ENCODE measurements around the gene ERC2.

The ERC2 gene

DNA sequence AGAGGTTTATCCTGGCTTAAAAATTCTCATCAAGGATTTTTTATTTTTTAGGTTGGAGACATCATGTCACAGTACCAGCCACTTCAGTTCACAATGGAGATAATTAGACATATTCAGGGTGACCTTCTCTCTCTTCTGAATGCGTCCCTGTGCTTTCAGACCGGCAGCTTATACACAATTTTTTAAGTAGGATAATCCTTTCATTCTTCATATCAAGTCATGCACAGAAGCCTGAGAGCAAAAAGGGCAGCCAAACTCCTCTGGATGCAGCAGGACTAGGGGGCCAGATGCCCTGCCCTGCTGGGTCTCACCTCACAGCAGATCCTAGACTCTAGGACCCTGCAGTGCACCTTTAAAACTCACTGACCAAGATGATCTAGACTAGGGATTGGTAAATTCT, 210.4 kb downstream of the ERC2 start:
- H3K4me1 ChIP-seq (ENCODE audit: control insufficient read depth, insufficient read depth, low read length) = no peaks in the 10 kb centered on the region
- H3K9me3 ChIP-seq (ENCODE audit: control insufficient read depth, insufficient read depth, low read depth, low read length) = no peaks in the 10 kb centered on the region
- no peaks in the 10 kb centered on the region for H3K36me3 ChIP-seq (ENCODE audit: control insufficient read depth in 2 of 2, insufficient read depth in 1 of 2, low read length in 2 of 2)
- ChIA-PET POLR2A (no interaction called here), CTCF (interaction anchor here (0.6 kb wide), 2 partner anchors 83 to 440 kb away, joined by 3 to 4 read pairs; no protein-coding TSS in a partner anchor)
- TF ChIP-seq ZNF777 (tag by site-specific recombination; IDR thresholded peaks at IDR 0.05; ENCODE audit: borderline replicate concordance) = no peak
- TF ChIP-seq ZBTB21 (tag by site-specific recombination; IDR thresholded peaks at IDR 0.05) = no peak
- TF ChIP-seq ZNF404 (tag by site-specific recombination; IDR thresholded peaks at IDR 0.05) = no peak
- H3K4me3 ChIP-seq (ENCODE audit: low read depth, low read length) = no peak overlapping the region
- no peak overlapping the region for H3K27ac ChIP-seq (ENCODE audit: extremely low read depth, low read depth, low read length)

DNA sequence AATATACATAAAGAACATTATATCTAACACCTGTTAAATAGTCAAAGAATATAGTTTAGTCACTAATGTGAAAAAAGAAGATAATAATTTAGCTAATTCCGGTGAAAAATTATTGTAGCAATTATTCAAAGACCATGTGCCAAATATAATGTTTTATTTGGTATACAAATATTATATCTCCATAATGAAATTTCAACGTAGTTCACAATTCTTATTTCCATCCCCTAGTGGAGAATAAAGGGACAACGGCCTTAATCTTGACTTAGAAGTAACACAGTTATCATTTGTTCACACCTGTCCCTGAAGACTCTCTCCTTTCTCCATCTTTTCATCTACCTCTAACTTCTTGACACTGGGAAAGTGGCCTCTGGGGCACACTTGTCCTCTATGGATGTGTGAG, 213.4 kb downstream of the ERC2 start:
- Histone ChIP-seq H3K36me3 (ENCODE audit: control insufficient read depth in 2 of 2, insufficient read depth in 1 of 2, low read length in 2 of 2) (no peaks in the 10 kb centered on the region), H3K4me1 (ENCODE audit: control insufficient read depth, insufficient read depth, low read length) (no peaks in the 10 kb centered on the region), H3K27ac (ENCODE audit: extremely low read depth, low read depth, low read length) (no peak overlapping the region), H3K9me3 (ENCODE audit: control insufficient read depth, insufficient read depth, low read depth, low read length) (no peaks in the 10 kb centered on the region), H3K4me3 (ENCODE audit: low read depth, low read length) (no peak overlapping the region)
- no peak for TF ChIP-seq ZNF138 (tag by site-specific recombination; IDR thresholded peaks at IDR 0.05; ENCODE audit: borderline replicate concordance)
- no peak for TF ChIP-seq ZNF24 (tag by site-specific recombination; IDR thresholded peaks at IDR 0.05)
- no peak for TF ChIP-seq ZNF701 (tag by site-specific recombination; IDR thresholded peaks at IDR 0.05)
- TF ChIP-seq SP2 (tag by site-specific recombination; IDR thresholded peaks at IDR 0.05) = no peak
- no peak for TF ChIP-seq ZNF146 (tag by site-specific recombination; IDR thresholded peaks at IDR 0.05)
- no peak for TF ChIP-seq ZNF223 (tag by site-specific recombination; IDR thresholded peaks at IDR 0.05)
- no peak for TF ChIP-seq ZNF394 (tag by site-specific recombination; IDR thresholded peaks at IDR 0.05; ENCODE audit: borderline replicate concordance)
- TF ChIP-seq, protein P1, sequence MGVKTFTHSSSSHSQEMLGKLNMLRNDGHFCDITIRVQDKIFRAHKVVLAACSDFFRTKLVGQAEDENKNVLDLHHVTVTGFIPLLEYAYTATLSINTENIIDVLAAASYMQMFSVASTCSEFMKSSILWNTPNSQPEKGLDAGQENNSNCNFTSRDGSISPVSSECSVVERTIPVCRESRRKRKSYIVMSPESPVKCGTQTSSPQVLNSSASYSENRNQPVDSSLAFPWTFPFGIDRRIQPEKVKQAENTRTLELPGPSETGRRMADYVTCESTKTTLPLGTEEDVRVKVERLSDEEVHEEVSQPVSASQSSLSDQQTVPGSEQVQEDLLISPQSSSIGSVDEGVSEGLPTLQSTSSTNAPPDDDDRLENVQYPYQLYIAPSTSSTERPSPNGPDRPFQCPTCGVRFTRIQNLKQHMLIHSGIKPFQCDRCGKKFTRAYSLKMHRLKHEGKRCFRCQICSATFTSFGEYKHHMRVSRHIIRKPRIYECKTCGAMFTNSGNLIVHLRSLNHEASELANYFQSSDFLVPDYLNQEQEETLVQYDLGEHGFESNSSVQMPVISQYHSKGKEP (tag by site-specific recombination; IDR thresholded peaks at IDR 0.05) = no peak
- no peak for TF ChIP-seq ZNF341 (tag by site-specific recombination; IDR thresholded peaks at IDR 0.05; ENCODE audit: low read depth)
- ChIA-PET CTCF (interaction anchor here (0.7 to 1.3 kb wide), 3 partner anchors 13 to 1408 kb away, joined by 3 to 4 read pairs (median 3); no protein-coding TSS in a partner anchor), POLR2A (no interaction called here)

DNA sequence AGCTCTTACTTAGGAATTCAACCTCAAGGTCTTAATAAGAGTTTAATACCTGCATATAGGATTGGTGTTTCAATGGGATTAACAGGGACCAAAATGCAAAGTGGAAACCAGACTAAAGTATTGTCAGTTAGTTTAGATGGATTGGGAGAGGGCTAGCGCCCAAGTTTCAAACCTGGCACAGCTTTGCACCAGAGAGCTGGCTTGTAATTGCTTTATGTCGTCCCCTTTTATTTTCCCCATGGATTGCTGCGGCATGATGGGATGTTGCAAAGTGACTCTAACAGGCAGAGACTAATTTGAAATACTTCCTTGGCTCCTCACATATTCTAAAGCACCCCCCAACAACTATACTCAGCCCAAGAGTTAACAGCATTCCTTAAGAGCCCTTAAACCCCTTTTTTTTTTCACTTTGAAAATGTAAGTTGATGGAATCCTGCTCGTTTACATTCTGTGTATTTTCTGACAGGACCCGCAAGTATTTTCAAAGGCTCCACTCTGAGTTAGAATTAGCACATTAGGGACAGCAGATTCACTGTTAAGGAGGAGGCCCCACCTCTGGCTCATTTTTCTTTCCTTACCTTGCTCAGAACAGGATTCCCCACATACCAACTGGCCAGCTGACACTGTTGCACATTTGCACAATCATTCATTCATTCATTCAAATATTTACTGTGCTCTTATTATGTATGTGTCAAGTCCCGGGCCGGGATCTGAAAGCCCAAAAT, 214.2 kb downstream of the ERC2 start:
- CTCF ChIA-PET = interaction anchor here (0.7 to 3.7 kb wide), 5 partner anchors 12 to 1407 kb away, joined by 3 to 18 read pairs (median 3); no protein-coding TSS in a partner anchor
- TF ChIP-seq ZNF660 (tag by site-specific recombination; IDR thresholded peaks at IDR 0.05) (no peak), ZBTB7A (tag by site-specific recombination; IDR thresholded peaks at IDR 0.05; ENCODE audit: low read depth) (no peak), TCF7L2 (IDR thresholded peaks at IDR 0.05; ENCODE audit: borderline replicate concordance, low read depth, low read length) (no peak), ZNF132 (tag by site-specific recombination; IDR thresholded peaks at IDR 0.05; ENCODE audit: borderline replicate concordance) (no peak), ZNF211 (tag by site-specific recombination; IDR thresholded peaks at IDR 0.05; ENCODE audit: low read depth) (no peak), ZNF416 (tag by site-specific recombination; IDR thresholded peaks at IDR 0.05) (no peak)
- TF ChIP-seq, protein P2, sequence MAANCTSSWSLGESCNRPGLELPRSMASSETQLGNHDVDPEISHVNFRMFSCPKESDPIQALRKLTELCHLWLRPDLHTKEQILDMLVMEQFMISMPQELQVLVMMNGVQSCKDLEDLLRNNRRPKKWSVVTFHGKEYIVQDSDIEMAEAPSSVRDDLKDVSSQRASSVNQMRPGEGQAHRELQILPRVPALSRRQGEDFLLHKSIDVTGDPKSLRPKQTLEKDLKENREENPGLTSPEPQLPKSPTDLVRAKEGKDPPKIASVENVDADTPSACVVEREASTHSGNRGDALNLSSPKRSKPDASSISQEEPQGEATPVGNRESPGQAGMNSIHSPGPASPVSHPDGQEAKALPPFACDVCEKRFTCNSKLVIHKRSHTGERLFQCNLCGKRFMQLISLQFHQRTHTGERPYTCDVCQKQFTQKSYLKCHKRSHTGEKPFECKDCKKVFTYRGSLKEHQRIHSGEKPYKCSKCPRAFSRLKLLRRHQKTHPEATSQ (tag by site-specific recombination; IDR thresholded peaks at IDR 0.05) = no peak
- TF ChIP-seq, protein P3, sequence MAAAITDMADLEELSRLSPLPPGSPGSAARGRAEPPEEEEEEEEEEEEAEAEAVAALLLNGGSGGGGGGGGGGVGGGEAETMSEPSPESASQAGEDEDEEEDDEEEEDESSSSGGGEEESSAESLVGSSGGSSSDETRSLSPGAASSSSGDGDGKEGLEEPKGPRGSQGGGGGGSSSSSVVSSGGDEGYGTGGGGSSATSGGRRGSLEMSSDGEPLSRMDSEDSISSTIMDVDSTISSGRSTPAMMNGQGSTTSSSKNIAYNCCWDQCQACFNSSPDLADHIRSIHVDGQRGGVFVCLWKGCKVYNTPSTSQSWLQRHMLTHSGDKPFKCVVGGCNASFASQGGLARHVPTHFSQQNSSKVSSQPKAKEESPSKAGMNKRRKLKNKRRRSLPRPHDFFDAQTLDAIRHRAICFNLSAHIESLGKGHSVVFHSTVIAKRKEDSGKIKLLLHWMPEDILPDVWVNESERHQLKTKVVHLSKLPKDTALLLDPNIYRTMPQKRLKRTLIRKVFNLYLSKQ (tag by site-specific recombination; IDR thresholded peaks at IDR 0.05; ENCODE audit: borderline replicate concordance) = no peak
- TF ChIP-seq, protein P4, sequence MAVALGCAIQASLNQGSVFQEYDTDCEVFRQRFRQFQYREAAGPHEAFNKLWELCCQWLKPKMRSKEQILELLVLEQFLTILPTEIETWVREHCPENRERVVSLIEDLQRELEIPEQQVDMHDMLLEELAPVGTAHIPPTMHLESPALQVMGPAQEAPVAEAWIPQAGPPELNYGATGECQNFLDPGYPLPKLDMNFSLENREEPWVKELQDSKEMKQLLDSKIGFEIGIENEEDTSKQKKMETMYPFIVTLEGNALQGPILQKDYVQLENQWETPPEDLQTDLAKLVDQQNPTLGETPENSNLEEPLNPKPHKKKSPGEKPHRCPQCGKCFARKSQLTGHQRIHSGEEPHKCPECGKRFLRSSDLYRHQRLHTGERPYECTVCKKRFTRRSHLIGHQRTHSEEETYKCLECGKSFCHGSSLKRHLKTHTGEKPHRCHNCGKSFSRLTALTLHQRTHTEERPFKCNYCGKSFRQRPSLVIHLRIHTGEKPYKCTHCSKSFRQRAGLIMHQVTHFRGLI (tag by site-specific recombination; IDR thresholded peaks at IDR 0.05) = no peak

More for the DNA sequence above, 214.2 kb downstream of the ERC2 start:
- POLR2A ChIA-PET = no interaction called here
- Histone ChIP-seq H3K27ac (ENCODE audit: extremely low read depth, low read depth, low read length) (no peak overlapping the region), H3K4me3 (ENCODE audit: low read depth, low read length) (no peak overlapping the region), H3K4me1 (ENCODE audit: control insufficient read depth, insufficient read depth, low read length) (no peaks in the 10 kb centered on the region), H3K36me3 (ENCODE audit: control insufficient read depth in 2 of 2, insufficient read depth in 1 of 2, low read length in 2 of 2) (no peaks in the 10 kb centered on the region), H3K9me3 (ENCODE audit: control insufficient read depth, insufficient read depth, low read depth, low read length) (no peaks in the 10 kb centered on the region)

All from HEK293 (cell line).